Measurements from ENCODE around the gene ACAD10.

The ACAD10 gene

DNA sequence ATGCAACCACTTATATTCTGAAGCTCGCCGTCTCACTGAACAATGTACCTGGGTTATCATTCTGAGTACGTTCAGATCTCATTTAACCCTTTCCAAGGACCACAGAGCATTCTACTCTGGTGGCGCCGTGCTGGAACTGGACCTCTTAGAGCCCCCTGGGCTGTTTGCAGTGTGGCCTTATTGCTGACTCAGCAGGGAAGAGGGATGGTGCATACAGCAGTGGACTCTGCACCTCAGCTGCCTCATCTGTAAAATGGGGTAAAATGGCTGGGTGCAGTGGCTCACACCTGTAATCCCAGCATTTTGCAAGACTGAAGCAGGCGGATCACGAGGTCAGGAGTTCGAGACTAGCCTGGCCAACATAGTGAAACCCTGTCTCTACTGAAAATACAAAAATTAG, 83.7 kb downstream of the ACAD10 start:
- DNase-seq (ENCODE audit: low read depth, low spot score) = no peak
- in situ Hi-C loops (cut with HindIII; ENCODE audit: low sequenced_read_pairs) = no loop called here
- TF ChIP-seq, protein P1, sequence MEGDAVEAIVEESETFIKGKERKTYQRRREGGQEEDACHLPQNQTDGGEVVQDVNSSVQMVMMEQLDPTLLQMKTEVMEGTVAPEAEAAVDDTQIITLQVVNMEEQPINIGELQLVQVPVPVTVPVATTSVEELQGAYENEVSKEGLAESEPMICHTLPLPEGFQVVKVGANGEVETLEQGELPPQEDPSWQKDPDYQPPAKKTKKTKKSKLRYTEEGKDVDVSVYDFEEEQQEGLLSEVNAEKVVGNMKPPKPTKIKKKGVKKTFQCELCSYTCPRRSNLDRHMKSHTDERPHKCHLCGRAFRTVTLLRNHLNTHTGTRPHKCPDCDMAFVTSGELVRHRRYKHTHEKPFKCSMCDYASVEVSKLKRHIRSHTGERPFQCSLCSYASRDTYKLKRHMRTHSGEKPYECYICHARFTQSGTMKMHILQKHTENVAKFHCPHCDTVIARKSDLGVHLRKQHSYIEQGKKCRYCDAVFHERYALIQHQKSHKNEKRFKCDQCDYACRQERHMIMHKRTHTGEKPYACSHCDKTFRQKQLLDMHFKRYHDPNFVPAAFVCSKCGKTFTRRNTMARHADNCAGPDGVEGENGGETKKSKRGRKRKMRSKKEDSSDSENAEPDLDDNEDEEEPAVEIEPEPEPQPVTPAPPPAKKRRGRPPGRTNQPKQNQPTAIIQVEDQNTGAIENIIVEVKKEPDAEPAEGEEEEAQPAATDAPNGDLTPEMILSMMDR (IDR thresholded peaks at IDR 0.05; ENCODE audit: low read depth, low read length) = no peak
- no peak overlapping the region for H3K4me3 ChIP-seq (ENCODE audit: low read depth, low read length)

DNA sequence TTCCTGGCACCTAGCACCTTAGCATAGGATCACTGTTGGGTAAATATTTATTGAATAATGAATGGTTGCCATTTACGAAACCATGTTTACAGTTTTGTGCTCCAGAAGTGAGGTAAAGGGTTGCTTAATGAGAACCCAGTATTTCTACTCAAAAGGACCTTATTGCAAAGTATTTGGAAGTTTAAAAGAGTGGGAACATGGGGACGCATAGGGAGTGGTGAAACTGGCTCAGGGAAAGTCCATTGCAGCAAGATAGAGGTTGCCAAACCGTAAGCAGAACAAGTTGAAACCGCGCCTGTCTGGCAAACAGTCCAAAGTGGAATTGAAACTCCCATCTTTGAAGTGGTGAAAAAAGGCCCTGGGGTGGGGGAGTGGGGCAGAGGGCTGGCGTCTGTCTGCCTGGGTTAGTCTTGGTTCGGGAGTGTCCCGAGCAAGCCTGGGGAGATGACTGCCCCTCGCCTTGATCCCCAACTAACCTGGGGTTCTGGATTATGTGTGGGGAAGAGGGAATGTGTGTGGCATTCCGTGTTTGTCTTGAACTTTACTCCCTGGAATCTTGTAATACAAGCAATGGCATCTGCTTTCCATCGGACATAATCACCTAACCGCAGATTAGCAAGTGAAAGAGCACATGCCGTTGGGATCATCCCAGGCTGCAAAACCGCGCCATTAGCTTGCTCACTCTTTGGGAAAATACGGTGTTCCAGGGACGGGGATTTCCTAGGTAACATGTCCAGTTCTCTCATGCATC, 88.1 kb downstream of the ACAD10 start:
- in situ Hi-C loops (cut with HindIII; ENCODE audit: low sequenced_read_pairs) = no loop called here
- TF ChIP-seq, protein P1 (IDR thresholded peaks at IDR 0.05; ENCODE audit: low read depth, low read length) = no peak
- DNase-seq (ENCODE audit: low read depth, low spot score) = peak; percentile 47
- H3K4me3 ChIP-seq (ENCODE audit: low read depth, low read length) = no peak overlapping the region

DNA sequence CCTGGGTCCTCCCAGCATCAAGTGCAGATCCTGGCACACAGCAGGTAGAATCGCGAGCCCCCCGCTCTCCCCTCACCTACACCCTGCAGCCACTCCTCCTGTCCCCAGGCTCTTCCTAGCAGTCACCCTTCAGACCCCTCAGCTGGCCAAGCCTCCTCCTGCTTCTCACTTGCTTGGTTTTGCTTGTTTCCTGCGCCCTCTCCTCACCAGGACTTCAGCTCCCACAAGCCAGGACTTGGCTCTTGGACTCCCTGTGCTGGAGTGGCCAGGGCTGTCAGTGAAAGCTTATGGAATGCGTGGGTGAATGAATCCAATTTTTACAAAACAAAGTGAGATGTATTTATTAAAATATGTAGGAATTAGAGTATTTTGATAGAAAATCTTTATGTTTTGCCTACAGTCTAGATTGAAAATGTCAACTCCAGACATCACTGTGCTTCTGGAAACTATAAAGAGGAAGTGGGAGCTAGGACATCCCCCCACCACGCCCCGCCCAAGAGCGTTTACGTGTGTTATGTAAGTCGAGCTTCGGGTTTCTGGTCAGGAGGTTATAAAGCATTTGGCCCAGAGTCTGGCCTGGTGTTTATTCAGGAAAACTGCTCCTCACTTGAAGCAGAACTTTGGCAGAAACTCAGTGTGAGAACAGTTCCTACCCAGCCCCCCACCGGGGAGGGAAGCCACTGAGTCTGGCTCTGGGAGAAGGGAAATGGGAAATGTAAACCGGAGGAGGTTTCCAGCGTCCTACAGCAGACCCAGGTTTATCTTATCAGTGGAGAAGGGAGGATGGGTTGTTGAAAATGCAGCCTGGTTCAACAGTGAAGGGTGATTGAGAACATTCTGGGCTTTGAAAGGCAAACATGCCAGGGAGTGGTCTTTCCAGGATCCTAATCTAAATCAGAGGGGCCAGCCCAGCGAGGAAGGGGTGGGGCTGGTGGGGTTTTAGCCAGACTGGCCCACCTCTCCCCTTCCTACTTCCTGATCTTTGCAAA, 89.6 kb downstream of the ACAD10 start:
- DNase-seq (ENCODE audit: low read depth, low spot score) = peak; percentile 72
- in situ Hi-C loops (cut with HindIII; ENCODE audit: low sequenced_read_pairs) = no loop called here
- TF ChIP-seq, protein P1 (IDR thresholded peaks at IDR 0.05; ENCODE audit: low read depth, low read length) = no peak
- no peak overlapping the region for H3K4me3 ChIP-seq (ENCODE audit: low read depth, low read length)

DNA sequence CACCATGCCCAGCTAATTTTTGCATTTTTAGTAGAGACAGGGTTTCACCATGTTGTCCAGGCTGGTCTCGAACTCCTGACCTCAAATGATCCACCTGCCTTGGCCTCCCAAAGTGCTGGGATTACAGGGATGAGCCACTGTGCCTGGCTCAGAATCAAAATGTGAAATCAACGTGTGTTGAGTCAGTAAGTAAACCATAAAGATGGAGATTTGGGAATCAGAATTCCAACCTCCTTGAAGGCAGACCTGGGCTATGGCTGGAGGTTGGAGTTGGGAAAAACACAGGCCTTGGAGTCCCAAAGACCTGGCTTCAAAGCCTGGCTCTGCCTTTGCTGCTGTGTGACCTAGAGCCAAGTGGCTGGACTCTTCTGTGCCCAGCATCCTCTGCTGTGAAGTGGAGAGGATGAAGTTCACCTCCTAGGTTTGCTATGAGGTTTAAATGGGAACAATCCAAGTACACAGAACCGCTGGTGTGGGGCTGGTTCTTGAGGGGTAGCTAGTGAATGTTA, 91.0 kb downstream of the ACAD10 start:
- H3K4me3 ChIP-seq (ENCODE audit: low read depth, low read length) = no peak overlapping the region
- in situ Hi-C loops (cut with HindIII; ENCODE audit: low sequenced_read_pairs) = no loop called here
- TF ChIP-seq, protein P1 (IDR thresholded peaks at IDR 0.05; ENCODE audit: low read depth, low read length) = no peak
- no peak for DNase-seq (ENCODE audit: low read depth, low spot score)

DNA sequence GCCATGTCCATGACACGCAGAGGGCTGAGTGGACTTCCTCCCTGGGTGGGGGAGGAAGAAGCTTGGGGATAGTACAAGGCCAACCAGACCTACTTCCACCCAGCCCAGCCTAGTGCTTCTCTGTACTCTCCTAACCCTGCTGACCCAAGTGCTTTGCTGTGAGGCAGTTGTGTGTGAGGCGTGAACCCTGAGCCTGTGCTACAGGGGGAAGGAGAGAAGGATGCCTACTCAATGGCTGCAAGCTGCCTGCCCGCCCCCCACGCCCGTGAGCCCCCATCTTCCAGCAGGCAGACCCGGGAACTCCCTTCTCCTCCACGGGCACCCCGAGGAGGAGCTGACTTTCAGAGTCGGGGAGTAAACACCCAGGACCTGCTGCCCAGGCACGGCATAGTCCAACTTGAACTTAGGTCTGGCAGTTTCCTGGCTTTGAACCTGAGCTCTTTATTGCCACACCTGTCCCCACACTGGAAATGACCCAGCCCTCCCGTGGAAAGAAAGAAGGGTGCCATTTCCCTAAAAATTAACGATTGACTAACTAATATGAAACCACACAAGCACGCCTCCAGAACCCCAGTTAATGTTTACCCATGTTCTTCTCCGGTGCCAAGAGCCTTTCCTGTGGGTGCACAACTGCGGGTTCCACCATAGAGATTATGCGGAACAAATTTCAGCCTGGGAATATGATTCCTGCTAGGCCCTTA, 91.6 kb downstream of the ACAD10 start:
- DNase-seq (ENCODE audit: low read depth, low spot score) = no peak
- in situ Hi-C loops (cut with HindIII; ENCODE audit: low sequenced_read_pairs) = no loop called here
- H3K4me3 ChIP-seq (ENCODE audit: low read depth, low read length) = no peak overlapping the region
- TF ChIP-seq, protein P1 (IDR thresholded peaks at IDR 0.05; ENCODE audit: low read depth, low read length) = no peak

DNA sequence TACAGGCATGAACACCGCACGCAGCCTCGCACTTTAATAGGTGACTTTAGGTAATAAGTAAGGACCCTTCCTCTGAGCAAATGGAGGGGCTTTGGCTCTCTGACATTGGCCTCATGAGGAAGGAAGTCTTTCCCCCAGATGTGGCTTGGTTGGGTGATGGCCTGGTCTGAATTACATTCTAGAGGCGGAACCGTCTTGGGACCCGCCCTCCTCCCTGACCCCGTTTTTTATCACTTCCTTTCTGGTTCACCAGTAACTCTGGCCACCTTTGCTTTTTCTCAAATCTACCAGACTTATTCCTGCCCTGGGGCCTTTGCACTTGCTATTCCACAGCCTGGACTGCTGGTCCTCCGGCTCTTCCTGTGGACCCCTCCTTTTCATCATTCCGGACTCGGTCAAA, 94.3 kb downstream of the ACAD10 start:
- TF ChIP-seq, protein P1 (IDR thresholded peaks at IDR 0.05; ENCODE audit: low read depth, low read length) = no peak
- in situ Hi-C loops (cut with HindIII; ENCODE audit: low sequenced_read_pairs) = no loop called here
- no peak overlapping the region for H3K4me3 ChIP-seq (ENCODE audit: low read depth, low read length)
- no peak for DNase-seq (ENCODE audit: low read depth, low spot score)

All from astrocyte of the spinal cord (primary cell).